ENCODE data around the gene MAGOHB. TPM values are rescaled to one million over a fixed set of nuclear protein-coding genes. Genes with fewer than 3 reads are reported as not detected.

Gene MAGOHB
- polyA plus RNA-seq, 2 of the 4 experiments (the other 2 are of a cell fraction), result 83.4 to 90.5 TPM

- WGBS (ENCODE audit: missing lambda C conversion rate), result 60% methylated on average over 2 of the region's 2 CpGs
- Histone ChIP-seq H3K4me2 (no peak overlapping the region), H3K4me3 (no peak overlapping the region), H3K27ac (no peak overlapping the region), H3K4me1 (no peaks in the 10 kb centered on the region), H3K9me3 (no peaks in the 10 kb centered on the region)
- ChIA-PET POLR2A (no interaction called here), CTCF (no interaction called here)
- TF ChIP-seq ZFP36 (IDR thresholded peaks at IDR 0.05; ENCODE audit: borderline replicate concordance, partially characterized antibody) (no peak), HOXA7 (CRISPR knock-in tag; IDR thresholded peaks at IDR 0.05) (no peak), HDAC2 (IDR thresholded peaks at IDR 0.05) (no peak), HOXB13 (CRISPR knock-in tag; IDR thresholded peaks at IDR 0.05; ENCODE audit: low read depth) (no peak), POLR2AphosphoS2 (conservative IDR thresholded peaks at IDR 0.05; ENCODE audit: low read length) (no peak), KDM5A (IDR thresholded peaks at IDR 0.05) (no peak), CEBPB (IDR thresholded peaks at IDR 0.05) (no peak), ATOH8 (CRISPR knock-in tag; IDR thresholded peaks at IDR 0.05; ENCODE audit: low read depth) (no peak), RAD21 (conservative IDR thresholded peaks at IDR 0.05 in 1 of 2, IDR thresholded peaks at IDR 0.05 in 1 of 2) (no peak), TFCP2L1 (CRISPR knock-in tag; IDR thresholded peaks at IDR 0.05) (no peak)
- DNase-seq (ENCODE audit: low read depth in 1 of 2, low spot score in 1 of 2) (no peak), FAIRE-seq (no peak), ATAC-seq (no peak)
These were observed 17.5 kb downstream of the MAGOHB start for GRCh38 chr12:10595881-10596280.

GRCh38 chr12:10590966-10591365 lies 22.4 kb downstream of the MAGOHB start:
- FAIRE-seq (no peak), ATAC-seq (no peak), DNase-seq (ENCODE audit: low read depth in 1 of 2, low spot score in 1 of 2) (no peak)
- Histone ChIP-seq H3K4me2 (no peak overlapping the region), H3K27ac (no peak overlapping the region), H3K9me3 (no peaks in the 10 kb centered on the region), H3K4me3 (no peak overlapping the region), H3K4me1 (no peaks in the 10 kb centered on the region)
- ChIA-PET CTCF (no interaction called here), POLR2A (no interaction called here)
- WGBS (ENCODE audit: missing lambda C conversion rate), result 90% methylated on average over 3 of the region's 3 CpGs
- TF ChIP-seq SREBF2 (IDR thresholded peaks at IDR 0.05), result no peak
- no peak for TF ChIP-seq EHF (CRISPR knock-in tag; IDR thresholded peaks at IDR 0.05)
- TF ChIP-seq TFCP2L1 (CRISPR knock-in tag; IDR thresholded peaks at IDR 0.05), result no peak
- no peak for TF ChIP-seq KDM5A (IDR thresholded peaks at IDR 0.05)
- TF ChIP-seq CBX8 (IDR thresholded peaks at IDR 0.05), result no peak
- no peak for TF ChIP-seq MYC (IDR thresholded peaks at IDR 0.05; ENCODE audit: borderline replicate concordance, low read length)
- no peak for TF ChIP-seq REST (IDR thresholded peaks at IDR 0.05)
- no peak for TF ChIP-seq RFX5 (IDR thresholded peaks at IDR 0.05)
- TF ChIP-seq EHMT2 (IDR thresholded peaks at IDR 0.05; ENCODE audit: low read depth), result no peak
- no peak for TF ChIP-seq ZSCAN20 (CRISPR knock-in tag; IDR thresholded peaks at IDR 0.05)

- TF ChIP-seq MAFK (IDR thresholded peaks at IDR 0.05; ENCODE audit: partially characterized antibody) (no peak), NR3C1 (IDR thresholded peaks at IDR 0.05) (no peak), BHLHE40 (IDR thresholded peaks at IDR 0.05; ENCODE audit: low read depth, low read length) (no peak), FOSB (CRISPR knock-in tag; IDR thresholded peaks at IDR 0.05) (no peak), CEBPB (IDR thresholded peaks at IDR 0.05) (no peak), FOSL2 (IDR thresholded peaks at IDR 0.05) (no peak), FOSL2 (CRISPR knock-in tag; IDR thresholded peaks at IDR 0.05) (no peak), USF2 (IDR thresholded peaks at IDR 0.05) (no peak), JUNB (IDR thresholded peaks at IDR 0.05) (no peak), SREBF2 (IDR thresholded peaks at IDR 0.05) (no peak), CHD4 (IDR thresholded peaks at IDR 0.05; ENCODE audit: borderline replicate concordance) (no peak), NPAS2 (CRISPR knock-in tag; IDR thresholded peaks at IDR 0.05; ENCODE audit: borderline replicate concordance) (no peak), EP300 (IDR thresholded peaks at IDR 0.05) (no peak)
- POLR2A ChIA-PET, result no interaction called here
- Histone ChIP-seq H3K9me3 (peaks cover 4% of the 10 kb centered on the region; the same call in 1 of the 3 replicates), H3K4me3 (no peak overlapping the region), H3K4me2 (no peak overlapping the region), H3K27ac (no peak overlapping the region), H3K4me1 (no peaks in the 10 kb centered on the region)
- DNase-seq (ENCODE audit: low read depth in 1 of 2, low spot score in 1 of 2) (no peak), FAIRE-seq (no peak), ATAC-seq (no peak)
- 87% methylated on average over 1 of the region's 1 CpG for WGBS (ENCODE audit: missing lambda C conversion rate)
- CTCF ChIA-PET, result no interaction called here
These were observed 29.0 kb downstream of the MAGOHB start for GRCh38 chr12:10584415-10584814.
